Gastroesophageal sphincter (tissue), 3 donors: ENCODE measurements around the gene PRKCD.

ENCODE experiments used
- CTCF ChIP-seq, 4 experiments: fragments of 200-600 bp in 2 of 4; fragments of 450-650 bp in 2 of 4; sonication (generic) in 1 of 4; IDR thresholded peaks; one replicate each; pipeline ENCODE4 v1.5.1; 2017 to 2019; ENCODE audit warnings: antibody characterized with exemption in 4 of 4, mild to moderate bottlenecking in 2 of 4, moderate library complexity in 2 of 4
- EP300 ChIP-seq: sonication (generic); formaldehyde crosslinking; IDR thresholded peaks from one replicate; pipeline ENCODE4 v1.6.1; 2017; ENCODE audit warnings: antibody characterized with exemption, mild to moderate bottlenecking
- POLR2A ChIP-seq, 2 donors: fragments of 450-650 bp; IDR thresholded peaks; one replicate each; pipeline ENCODE4 v1.6.1; 2017; ENCODE audit warnings: antibody characterized with exemption in 2 of 2, mild to moderate bottlenecking in 2 of 2, moderate library complexity in 1 of 2

DNA sequence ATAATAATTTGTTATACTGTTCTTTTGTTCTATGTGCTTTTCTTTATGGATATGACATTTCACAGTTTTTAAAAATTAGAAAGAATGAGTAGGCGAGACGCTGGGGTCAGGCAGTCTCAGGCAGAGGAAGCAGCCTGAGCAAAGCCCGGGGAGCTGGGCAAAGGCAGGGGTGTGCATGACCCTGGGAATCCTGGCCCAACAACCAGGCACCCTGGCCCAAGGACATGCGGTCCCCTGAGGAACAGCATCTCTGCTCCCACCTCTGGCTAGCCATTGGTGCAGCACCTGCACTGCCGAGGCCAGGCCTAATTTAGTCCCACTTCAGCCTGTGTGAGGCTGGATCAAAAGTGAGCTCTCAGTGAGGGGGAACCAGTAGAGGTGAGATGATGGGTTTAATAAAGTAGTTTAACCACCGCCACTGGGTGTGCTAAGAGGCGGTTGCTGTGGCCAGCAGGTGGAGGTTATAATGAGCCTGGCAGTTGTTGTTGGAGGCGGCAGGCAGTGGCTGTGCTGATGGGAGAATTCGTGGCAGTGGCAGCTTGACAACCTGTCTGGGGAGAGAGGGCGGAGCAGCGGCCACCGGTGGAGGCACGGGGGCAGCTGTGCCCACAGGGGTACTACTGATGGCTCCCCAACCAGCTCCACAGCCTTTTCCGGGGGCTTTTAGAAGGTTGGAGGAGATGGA, 41.5 kb downstream of the PRKCD start:
- no peak for TF ChIP-seq POLR2A (IDR thresholded peaks at IDR 0.05)
- no peak for TF ChIP-seq CTCF (IDR thresholded peaks at IDR 0.05)
- TF ChIP-seq EP300 = no peak
